ENCODE results near the gene GPR35.
"Not testable (repeated sequence)": the region's sequence is repeated elsewhere in the genome, so short reads cannot be mapped to it uniquely, and the experiment has no call there.

Gene GPR35

DNA sequence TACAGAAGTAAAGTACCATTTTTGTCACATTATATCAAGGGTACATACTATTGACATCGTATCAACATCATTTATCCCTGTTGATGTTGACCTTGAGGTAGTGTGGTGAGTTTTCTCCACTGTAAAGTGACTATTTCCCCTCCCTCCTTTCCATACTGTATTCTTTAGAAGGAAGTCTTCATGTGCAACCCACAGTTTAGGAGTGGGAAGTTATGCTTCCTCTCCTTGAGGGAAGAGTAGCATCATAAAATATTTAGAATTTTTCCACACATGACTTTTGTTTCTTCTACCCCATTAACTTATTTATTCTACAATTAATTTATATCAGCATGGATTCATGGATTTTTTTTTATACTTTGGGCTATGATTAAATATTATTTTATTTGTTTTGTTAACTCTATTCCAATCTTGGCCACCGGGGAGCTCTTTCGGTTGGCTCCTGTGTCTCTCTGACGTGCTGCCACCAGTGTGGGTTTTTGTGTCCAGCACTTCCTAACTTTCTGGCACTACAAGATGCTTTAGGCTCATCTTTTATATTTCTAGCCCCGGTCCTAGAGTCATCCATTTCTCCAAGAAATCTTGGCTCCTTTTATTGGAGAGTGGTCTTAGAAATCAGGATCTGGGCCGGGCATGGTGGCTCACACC lies 38.4 kb downstream of the GPR35 start:
- DNase-seq = no peak

DNA sequence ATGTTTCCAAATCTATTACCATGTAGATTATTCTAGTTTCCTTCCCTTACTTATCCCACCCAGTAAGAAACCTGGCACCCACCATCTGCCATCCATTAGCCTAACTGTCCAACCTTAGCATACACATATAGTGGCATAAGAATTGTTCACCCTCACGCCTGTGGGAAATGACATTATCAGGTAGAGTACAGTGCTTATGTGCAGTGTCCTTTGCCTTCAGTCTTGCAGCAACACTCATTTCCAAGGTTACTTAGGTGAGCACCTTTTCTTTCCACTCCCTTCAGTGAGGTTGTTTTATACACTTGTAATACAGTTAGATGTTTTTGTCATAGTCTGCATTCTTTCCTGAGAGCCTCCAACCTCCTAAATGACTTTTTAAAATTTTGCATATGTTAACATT lies 39.3 kb downstream of the GPR35 start:
- no peak for DNase-seq

DNA sequence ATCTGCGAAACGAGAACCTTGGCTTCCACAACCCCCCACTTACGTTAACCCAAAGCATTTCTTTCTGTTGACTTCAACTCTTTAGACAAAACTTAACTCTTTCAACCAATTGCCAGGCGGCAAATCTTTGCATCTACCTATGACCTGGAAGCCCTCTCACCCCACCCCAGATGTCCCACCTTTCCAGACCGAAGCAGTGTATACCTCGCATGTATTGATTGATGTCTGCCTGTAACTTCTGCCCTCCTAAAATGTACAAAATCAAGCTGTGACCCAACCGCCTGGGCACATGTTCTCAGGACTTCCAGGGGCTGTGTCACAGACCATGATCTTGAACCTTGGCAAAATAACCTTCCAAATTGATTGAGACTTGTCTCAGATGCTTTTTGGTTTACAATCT lies 45.1 kb downstream of the GPR35 start:
- DNase-seq = no peak

DNA sequence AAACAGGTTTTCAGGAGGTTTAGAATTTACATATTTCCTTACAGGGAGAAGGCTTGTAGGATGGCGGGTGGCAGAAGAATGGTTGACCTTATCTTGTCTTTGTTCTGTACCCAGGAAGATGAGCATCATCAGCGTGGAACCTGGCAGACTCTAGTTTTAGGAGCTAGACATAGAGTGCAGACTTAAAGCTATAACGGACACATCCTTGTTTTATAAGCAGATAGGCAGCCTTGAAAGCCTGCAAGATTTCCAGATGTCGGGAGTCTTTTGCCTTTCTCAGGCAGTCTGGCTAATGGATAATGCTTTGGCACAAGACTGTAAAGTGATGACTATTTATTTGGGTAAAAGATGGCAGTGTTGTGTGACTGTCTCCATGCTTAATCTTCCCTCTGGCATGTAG lies 45.7 kb downstream of the GPR35 start:
- no peak for DNase-seq

DNA sequence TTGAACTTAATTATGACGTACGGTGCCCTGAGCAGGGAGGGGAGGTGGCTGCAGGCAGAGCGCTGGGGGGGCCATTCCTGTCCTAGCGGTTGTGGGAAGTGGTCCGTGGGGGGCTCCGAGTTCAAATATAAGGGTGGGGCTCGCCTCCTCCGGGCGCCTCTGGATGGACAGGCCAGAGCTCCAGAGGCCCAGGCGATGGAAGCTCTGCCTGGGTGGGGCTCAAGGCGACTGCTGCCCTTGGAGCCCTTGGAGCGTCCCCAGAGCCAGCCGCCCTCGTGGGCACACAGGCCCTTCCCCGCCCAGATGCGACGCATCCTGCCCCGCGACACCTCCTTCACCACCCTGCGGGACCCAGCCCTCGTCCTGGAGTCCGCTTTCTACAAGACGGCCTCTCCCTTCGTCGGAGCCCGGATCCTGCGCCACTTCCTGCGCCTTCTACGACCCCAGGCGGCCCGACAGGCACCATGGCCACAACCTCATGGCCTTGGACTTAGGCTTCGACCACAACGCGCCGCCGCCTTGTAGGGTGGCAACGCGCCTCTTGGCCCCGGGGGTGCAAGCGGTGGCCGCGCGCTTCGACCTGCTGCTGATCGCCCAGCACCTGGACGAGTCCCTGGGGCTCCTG lies 46.9 kb downstream of the GPR35 start:
- no peak for DNase-seq

DNA sequence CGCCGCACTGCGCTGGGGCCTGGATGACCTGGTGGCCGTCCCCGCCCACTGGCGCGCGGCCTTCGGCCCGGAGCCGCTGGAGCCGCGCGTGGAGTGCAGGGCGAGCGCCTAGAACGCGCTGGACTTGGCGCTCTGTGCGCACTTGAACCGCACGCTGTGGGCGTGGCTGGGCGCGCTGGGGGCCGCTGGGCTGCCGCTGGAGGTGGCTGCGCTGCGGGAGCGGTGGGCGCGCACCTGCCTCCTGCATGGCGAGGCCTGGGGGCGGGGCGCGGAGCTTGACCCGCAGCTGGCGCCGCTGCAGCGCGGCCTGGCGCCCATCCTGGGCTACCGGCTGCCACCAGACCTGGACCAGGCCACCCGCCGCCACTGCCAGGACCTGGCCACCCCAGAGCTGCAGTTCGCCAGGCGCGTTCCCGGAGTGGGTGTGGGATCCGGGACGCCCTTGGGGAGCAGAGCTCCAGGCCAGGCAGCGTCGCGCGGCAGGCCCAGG lies 47.5 kb downstream of the GPR35 start:
- no peak for DNase-seq

DNA sequence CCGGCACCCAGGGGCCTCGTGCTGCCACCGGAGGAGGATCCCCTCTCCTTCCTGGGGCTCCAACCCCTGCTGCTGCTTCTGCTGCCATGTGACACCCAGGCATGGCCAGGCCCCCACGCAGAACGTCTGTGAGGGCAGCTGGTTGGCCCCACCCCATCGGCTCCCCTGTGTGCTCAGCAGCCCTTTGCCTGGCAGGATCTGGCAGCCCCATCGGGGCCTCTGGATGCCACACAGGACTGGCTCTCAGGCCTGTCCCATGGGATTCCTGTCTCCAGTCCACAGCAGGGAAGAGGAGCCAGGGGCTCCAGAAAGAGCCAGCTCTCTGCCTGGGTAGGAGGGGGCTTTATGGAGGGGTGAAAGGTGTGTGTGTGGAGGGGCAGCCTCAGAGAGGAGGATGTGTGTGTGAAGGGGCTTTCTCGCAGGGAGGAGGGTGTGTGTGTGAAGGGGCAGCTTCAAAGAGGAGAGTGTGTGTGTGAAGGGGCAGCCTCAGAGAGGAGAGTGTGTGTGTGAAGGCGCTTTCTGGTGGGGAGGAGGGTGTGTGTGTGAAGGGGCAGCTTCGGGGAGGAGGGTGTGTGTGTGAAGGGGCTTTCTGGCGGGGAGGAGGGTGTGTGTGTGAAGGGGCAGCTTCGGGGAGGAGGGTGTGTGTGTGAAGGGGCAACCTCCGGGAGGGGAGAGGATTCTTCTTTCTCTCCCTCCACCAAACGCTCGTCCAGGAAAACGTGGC lies 49.3 kb downstream of the GPR35 start:
- not testable (repeated sequence) for DNase-seq

DNA sequence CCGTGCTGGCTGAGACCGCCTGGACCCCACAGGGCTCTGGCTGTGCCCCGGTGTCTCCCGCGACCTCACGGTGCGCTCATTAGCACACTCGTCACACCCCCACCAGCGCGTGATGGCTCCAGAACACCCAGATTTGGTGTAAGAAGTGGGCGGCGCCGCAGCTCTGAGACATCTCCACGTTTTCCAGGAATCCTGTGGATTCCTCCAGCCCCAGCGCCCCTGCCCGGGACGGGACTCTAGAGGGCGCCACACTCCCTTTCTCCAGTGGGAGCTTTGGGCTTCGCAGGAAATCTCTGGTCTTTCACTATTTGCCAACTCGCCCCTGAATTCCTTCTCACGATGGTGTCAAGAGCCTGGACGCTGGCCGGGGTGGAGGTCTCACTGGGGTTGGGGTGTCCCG lies 50.1 kb downstream of the GPR35 start:
- not testable (repeated sequence) for DNase-seq

DNA sequence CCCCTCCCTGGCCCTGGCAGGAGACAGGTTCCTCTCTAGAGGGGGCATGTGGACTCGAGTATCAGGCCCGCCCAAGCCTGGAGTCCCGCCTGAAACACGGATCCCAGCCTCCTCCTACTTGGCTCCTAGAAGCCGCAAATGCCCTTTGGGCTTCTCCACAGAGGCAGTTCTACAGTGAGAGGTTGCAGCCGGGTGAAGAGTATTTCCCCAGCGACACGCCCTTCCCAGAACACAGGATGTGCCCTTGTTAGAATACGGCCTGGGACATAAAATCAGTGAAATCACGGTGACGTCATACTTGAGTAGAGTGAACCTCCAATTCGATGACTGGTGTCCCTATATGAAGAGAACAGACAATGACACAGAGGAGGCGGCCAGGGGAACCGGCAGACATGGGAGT lies 52.8 kb downstream of the GPR35 start:
- DNase-seq = not testable (repeated sequence)

DNA sequence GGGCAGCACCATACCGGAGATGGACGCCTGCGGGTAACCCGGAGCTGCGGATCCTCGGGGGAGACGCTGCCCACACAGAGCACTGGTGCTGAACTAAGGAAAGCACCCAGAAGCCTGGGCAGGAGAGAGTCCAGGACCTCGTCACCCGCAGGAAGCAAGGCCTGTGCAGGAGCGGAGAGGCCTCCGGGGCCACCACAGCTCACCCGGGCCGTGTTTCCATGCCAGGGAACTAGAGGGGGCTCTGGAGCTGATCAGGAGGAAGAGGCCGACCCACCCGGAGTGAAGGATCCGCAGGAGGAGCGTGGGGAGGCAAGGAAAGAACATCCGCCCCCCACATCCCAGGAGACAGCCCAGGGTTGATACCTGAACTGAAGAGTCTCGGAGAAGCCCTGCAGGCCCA lies 53.6 kb downstream of the GPR35 start:
- DNase-seq = not testable (repeated sequence)

DNA sequence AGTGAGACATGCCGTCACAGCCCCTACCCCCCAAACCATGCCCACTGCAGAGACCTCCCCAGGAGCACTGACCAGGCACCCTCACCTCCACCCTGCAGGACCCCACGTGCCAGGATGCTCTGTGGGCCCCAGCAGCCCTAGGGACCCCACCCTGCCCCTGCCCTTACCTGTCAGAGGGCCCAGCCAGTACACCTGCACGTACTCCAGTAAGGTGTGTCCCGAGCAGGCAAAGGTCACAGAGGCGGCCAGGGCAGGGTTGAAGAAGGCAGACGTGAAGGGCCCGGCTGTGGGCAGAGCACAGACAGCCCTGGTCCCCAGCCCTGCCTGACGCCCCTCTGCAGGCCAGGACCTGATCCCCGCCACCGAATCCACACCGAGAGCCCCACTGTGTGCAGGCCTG lies 54.9 kb downstream of the GPR35 start:
- DNase-seq = not testable (repeated sequence)
